ENCODE results near the gene MYO3B. TPM values are rescaled to one million over a fixed set of nuclear protein-coding genes. Genes with fewer than 3 reads are reported as not detected.

Gene MYO3B
- total RNA-seq, 1 experiment from 2014 or later = 0.50 TPM

DNA sequence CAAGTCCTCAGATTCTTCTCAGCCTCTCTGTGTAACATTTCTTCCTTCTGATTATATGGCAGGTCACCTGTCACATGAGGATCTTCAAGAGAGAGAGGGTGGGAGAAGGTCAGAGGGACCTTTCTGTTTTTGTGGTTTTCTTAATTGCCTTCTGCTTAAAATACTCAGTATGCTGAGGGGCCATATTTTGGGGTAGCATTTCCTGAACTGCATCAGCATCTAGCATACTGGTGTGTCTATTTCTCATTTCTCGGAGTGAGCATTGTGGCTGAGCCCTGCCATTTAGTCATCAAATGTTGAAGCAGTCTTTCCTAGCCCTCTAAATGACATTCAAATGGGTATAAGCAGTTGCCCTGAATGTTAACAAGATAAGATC is 162.7 kb downstream of the MYO3B start:
- no peak overlapping the region for H3K27ac Mint-ChIP-seq
- no peaks in the 10 kb centered on the region for H3K36me3 Mint-ChIP-seq
- ATAC-seq (no peak), DNase-seq (ENCODE audit: low spot score) (no peak)
- no peaks in the 10 kb centered on the region for H3K9me3 Mint-ChIP-seq
- H3K4me1 Mint-ChIP-seq = peaks cover 47% of the 10 kb centered on the region
- ChIA-PET POLR2A (no interaction called here), CTCF (interaction anchor here (1.2 kb wide), 1 partner anchor 21 kb away, joined by 3 read pairs; no protein-coding TSS in a partner anchor)
- TF ChIP-seq CREM (CRISPR knock-in tag; IDR thresholded peaks at IDR 0.05) (no peak), NR1H2 (CRISPR knock-in tag; IDR thresholded peaks at IDR 0.05) (no peak), SMAD4 (CRISPR knock-in tag; IDR thresholded peaks at IDR 0.05) (no peak), PRRX2 (CRISPR knock-in tag; IDR thresholded peaks at IDR 0.05) (no peak), HMGA2 (CRISPR knock-in tag; IDR thresholded peaks at IDR 0.05) (no peak), KAT7 (CRISPR knock-in tag; IDR thresholded peaks at IDR 0.05; ENCODE audit: borderline replicate concordance) (no peak), ZNF219 (CRISPR knock-in tag; IDR thresholded peaks at IDR 0.05; ENCODE audit: borderline replicate concordance) (no peak), NR3C1 (CRISPR knock-in tag; conservative IDR thresholded peaks at IDR 0.05; ENCODE audit: low read depth) (no peak), ELF4 (CRISPR knock-in tag; IDR thresholded peaks at IDR 0.05; ENCODE audit: low read depth) (no peak), CBFB (CRISPR knock-in tag; IDR thresholded peaks at IDR 0.05; ENCODE audit: low read depth) (no peak), IRF2 (CRISPR knock-in tag; IDR thresholded peaks at IDR 0.05; ENCODE audit: borderline replicate concordance, low read depth) (no peak), JAZF1 (CRISPR knock-in tag; IDR thresholded peaks at IDR 0.05) (no peak), ZNF263 (CRISPR knock-in tag; IDR thresholded peaks at IDR 0.05; ENCODE audit: low read depth) (no peak)
- TF ChIP-seq, protein P1, sequence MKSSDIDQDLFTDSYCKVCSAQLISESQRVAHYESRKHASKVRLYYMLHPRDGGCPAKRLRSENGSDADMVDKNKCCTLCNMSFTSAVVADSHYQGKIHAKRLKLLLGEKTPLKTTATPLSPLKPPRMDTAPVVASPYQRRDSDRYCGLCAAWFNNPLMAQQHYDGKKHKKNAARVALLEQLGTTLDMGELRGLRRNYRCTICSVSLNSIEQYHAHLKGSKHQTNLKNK (CRISPR knock-in tag; IDR thresholded peaks at IDR 0.05) = no peak
- TF ChIP-seq, protein P2, sequence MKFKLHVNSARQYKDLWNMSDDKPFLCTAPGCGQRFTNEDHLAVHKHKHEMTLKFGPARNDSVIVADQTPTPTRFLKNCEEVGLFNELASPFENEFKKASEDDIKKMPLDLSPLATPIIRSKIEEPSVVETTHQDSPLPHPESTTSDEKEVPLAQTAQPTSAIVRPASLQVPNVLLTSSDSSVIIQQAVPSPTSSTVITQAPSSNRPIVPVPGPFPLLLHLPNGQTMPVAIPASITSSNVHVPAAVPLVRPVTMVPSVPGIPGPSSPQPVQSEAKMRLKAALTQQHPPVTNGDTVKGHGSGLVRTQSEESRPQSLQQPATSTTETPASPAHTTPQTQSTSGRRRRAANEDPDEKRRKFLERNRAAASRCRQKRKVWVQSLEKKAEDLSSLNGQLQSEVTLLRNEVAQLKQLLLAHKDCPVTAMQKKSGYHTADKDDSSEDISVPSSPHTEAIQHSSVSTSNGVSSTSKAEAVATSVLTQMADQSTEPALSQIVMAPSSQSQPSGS (CRISPR knock-in tag; IDR thresholded peaks at IDR 0.05; ENCODE audit: borderline replicate concordance, low read depth) = no peak
- TF ChIP-seq, protein P3, sequence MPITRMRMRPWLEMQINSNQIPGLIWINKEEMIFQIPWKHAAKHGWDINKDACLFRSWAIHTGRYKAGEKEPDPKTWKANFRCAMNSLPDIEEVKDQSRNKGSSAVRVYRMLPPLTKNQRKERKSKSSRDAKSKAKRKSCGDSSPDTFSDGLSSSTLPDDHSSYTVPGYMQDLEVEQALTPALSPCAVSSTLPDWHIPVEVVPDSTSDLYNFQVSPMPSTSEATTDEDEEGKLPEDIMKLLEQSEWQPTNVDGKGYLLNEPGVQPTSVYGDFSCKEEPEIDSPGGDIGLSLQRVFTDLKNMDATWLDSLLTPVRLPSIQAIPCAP (CRISPR knock-in tag; IDR thresholded peaks at IDR 0.05) = no peak
- TF ChIP-seq, protein P4, sequence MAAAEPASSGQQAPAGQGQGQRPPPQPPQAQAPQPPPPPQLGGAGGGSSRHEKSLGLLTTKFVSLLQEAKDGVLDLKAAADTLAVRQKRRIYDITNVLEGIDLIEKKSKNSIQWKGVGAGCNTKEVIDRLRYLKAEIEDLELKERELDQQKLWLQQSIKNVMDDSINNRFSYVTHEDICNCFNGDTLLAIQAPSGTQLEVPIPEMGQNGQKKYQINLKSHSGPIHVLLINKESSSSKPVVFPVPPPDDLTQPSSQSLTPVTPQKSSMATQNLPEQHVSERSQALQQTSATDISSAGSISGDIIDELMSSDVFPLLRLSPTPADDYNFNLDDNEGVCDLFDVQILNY (CRISPR knock-in tag; IDR thresholded peaks at IDR 0.05) = no peak
- TF ChIP-seq, protein P5, sequence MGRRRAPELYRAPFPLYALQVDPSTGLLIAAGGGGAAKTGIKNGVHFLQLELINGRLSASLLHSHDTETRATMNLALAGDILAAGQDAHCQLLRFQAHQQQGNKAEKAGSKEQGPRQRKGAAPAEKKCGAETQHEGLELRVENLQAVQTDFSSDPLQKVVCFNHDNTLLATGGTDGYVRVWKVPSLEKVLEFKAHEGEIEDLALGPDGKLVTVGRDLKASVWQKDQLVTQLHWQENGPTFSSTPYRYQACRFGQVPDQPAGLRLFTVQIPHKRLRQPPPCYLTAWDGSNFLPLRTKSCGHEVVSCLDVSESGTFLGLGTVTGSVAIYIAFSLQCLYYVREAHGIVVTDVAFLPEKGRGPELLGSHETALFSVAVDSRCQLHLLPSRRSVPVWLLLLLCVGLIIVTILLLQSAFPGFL (CRISPR knock-in tag; IDR thresholded peaks at IDR 0.05; ENCODE audit: borderline replicate concordance) = no peak
- TF ChIP-seq, protein P6, sequence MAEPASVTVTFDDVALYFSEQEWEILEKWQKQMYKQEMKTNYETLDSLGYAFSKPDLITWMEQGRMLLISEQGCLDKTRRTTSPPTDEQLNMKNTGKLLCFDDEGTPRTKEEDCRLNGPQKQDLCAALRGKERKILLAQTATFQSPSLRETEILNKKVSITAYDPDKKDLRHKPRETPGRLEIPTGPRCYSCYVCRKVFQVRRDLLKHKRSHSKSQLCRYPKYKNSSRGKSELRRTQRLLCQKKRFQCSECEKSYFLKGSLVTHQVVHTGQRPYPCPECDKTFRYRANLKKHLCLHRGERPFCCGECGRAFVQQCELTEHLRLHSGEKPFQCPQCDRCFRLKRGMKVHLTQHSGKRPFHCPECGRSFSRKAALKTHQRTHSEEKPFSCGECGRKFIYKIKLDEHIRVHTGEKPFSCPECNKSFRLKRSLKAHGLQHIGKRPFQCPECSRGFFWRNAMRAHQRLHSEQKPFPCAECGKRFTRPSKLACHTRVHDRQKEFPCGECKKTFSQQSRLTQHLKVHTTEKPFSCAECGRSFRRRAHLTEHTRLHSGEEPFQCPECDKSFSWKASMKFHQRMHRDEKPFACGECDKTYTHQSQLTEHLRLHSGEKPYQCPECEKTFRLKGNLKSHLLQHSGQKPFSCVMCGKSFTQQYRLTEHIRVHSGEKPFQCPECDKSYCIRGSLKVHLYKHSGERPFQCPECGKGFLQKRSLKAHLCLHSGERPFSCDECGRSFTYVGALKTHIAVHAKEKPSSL (CRISPR knock-in tag; conservative IDR thresholded peaks at IDR 0.05) = no peak
- TF ChIP-seq, protein P7, sequence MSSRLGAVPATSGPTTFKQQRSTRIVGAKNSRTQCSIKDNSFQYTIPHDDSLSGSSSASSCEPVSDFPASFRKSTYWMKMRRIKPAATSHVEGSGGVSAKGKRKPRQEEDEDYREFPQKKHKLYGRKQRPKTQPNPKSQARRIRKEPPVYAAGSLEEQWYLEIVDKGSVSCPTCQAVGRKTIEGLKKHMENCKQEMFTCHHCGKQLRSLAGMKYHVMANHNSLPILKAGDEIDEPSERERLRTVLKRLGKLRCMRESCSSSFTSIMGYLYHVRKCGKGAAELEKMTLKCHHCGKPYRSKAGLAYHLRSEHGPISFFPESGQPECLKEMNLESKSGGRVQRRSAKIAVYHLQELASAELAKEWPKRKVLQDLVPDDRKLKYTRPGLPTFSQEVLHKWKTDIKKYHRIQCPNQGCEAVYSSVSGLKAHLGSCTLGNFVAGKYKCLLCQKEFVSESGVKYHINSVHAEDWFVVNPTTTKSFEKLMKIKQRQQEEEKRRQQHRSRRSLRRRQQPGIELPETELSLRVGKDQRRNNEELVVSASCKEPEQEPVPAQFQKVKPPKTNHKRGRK (CRISPR knock-in tag; IDR thresholded peaks at IDR 0.05; ENCODE audit: borderline replicate concordance) = no peak
- no peak overlapping the region for H3K4me3 Mint-ChIP-seq
- H3K27me3 Mint-ChIP-seq (ENCODE audit: low read depth) = no peaks in the 10 kb centered on the region

Measured in WTC11 (cell line).